Peyer's patch (tissue), 4 donors: Measurements from ENCODE around the gene C2orf72.

ENCODE experiments used
- CTCF ChIP-seq, 6 experiments: fragments of 450-650 bp in 4 of 6; fragments of 200-600 bp in 2 of 6; sonication (generic) in 1 of 6; IDR thresholded peaks; one replicate each; pipeline ENCODE4 v1.5.1; 2017 to 2019; ENCODE audit warnings: antibody characterized with exemption in 6 of 6, mild to moderate bottlenecking in 3 of 6, moderate library complexity in 1 of 6
- POLR2A ChIP-seq, 2 donors: fragments of 450-650 bp; IDR thresholded peaks; one replicate each; pipeline ENCODE4 v1.5.1; 2017; ENCODE audit warnings: antibody characterized with exemption in 2 of 2, mild to moderate bottlenecking in 2 of 2, moderate library complexity in 2 of 2

GRCh38 chr2:231036131-231036530 is 1.2 kb upstream of the C2orf72 start:
- TF ChIP-seq CTCF (IDR thresholded peaks at IDR 0.05) (no peak), POLR2A (IDR thresholded peaks at IDR 0.05) (no peak)
